Measurements from ENCODE around the gene NELFB.

NELFB gene

DNA sequence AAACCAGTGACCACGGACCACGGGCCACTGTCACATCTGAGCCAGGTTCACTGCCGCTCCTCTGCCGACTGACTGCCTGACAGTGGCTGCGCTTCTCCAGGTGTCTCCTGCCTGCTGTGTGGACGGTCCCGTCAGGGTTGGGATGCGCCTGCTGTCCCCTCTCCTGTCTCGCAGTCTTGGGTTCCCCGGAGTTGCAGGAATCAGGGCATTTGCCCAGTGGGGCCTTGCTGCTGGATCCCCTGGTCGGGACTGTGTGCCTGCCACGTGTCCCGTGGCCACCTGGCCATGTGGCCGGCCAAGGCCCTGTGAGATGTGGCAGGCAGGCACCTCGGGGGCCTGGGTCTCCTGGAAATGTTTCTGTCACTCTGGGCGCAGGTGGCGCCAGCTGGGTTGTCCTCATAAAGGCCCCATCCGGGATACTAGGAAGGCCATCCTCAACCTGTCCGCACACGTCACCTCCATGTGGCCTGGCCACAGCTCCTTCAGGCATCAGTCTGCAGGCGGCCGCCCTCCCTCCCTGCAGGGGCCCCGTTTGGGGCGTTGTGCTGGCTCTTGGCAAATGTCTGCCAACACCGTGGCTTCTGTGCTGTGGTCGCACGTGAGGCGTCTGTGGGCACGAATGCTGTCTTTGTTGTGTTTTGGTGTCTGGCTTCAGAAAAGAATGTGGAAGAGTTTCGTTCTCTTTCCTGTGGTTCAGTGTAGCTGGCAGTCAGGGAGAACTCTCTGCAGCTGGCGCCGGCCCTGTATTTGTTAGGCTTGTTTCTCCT is 16.0 kb downstream of the NELFB start:
- no peak for DNase-seq

DNA sequence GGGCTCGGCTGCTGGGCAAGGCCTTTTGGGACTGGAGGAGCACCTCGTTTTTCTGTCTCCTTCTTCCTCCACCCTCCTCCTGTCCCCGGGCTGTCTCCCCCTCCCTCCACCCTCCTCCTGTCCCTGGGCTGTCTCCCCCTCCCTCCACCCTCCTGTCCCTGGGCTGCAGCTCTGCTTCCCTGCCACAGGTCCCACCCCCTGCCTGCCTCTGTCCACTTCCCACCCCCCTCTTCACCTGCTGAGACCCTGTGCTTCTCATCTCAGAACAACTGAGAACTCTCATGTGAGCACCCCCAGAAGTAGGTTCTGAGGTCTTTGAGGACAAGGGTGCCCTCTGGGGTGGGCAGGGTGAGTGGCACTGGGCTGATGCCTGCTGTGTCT is 16.6 kb downstream of the NELFB start:
- DNase-seq = no peak

DNA sequence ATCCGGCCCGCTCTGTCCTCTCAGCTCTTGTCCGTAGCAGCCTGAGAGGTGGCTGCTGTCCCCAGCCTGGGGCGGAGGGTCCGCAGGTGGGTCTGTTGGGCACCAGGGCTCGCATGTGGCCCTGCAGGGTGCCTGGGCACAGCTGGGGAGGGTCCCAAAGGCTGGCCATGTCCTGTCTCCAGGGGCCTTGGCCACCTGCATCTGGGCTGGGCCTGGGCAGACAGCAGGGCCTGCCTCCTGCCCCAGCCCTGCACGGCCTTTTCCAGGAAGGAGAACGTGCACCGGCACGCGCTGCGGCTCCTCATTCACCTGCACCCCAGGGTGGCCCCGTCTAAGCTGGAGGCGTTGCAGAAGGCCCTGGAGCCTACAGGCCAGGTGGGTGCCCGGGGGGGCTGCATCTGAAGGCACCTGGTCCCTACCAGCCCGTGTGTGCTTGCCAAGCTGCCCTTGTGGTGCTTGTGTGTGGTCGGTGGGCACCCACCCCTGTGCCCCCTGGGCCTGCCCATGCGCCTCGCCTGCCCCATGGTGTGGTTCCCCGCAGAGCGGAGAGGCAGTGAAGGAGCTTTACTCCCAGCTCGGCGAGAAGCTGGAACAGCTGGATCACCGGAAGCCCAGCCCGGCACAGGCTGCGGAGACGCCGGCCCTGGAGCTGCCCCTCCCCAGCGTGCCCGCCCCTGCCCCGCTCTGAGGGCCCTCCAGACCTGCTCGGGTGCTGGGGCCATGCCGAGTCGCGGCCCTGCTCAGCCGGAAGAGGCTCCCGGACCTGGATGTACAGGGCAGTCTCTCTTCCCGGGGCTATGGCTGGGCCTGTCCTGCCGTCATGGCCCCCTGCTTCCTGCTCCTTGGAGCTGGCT is 17.3 kb downstream of the NELFB start:
- no peak for DNase-seq

DNA sequence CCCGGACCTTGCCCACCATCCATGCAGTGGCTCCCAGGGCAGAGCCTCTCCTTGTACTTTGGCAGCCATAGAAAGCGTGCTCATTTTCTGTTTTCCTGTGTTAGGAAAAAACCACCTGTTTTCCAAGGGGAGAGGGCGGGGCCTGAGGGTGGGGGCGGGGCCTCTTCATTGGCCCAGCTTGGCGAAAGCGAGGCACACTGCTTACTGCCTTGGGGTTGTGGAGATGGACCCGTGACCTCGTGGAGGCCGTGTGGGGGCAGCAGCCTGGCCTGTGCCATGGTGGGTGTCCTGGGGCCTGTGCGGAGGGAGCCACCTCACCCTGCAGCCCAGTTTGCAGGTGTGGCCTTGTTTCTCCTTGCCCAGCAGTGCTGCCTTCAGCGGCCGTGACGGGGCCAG is 18.0 kb downstream of the NELFB start:
- DNase-seq = no peak

DNA sequence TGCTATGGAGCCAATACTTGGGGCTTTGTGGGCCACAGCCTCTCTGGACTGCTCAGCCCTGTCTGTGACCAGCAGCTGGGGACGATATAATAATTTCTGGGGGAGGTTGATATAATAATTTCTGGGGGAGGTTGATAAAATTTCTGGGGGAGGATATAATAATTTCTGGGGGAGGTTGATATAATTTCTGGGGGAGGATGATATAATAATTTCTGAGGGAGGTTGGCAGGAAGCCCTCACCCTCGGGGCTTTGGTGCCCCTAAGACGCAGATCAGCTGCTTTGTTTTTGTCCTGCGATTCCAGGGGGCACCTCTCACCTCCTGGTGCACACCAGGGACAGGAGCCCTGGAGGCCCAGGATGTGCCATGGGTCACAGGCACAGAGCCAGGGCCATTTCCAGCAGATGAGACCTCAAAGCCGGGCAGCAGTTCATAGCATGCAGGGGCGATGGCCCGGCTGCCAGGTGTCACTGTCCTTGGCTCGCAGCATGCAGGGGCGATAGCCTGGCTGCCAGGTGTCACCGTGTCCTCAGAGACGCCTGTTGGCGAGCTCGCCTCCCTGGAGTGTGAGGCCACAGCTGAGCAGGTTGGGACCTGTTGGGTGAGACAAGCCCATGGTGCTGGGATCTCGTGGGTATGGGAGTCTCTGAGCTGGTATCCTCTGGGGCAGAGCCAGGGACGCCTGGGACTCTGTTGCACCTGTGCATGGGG is 18.6 kb downstream of the NELFB start:
- DNase-seq = no peak

DNA sequence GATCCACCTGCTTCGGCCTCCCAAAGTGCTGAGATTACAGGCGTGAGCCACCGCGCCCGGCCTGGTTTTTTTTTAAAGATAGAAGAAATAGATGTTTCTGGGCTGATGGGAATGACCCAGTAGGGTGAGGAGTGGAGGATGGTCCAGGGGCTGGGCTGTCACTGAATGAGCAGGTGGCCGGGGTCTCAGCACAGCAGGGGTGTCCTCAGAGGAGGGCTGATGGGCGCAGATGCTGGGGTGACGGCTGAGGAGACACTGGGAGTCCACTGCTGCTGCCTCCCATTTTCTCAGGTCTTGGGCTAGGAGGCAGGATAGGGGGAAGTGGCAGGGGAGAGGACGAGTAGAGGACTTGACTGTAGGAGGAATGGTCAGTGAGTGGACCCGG is 20.1 kb downstream of the NELFB start:
- no peak for DNase-seq

DNA sequence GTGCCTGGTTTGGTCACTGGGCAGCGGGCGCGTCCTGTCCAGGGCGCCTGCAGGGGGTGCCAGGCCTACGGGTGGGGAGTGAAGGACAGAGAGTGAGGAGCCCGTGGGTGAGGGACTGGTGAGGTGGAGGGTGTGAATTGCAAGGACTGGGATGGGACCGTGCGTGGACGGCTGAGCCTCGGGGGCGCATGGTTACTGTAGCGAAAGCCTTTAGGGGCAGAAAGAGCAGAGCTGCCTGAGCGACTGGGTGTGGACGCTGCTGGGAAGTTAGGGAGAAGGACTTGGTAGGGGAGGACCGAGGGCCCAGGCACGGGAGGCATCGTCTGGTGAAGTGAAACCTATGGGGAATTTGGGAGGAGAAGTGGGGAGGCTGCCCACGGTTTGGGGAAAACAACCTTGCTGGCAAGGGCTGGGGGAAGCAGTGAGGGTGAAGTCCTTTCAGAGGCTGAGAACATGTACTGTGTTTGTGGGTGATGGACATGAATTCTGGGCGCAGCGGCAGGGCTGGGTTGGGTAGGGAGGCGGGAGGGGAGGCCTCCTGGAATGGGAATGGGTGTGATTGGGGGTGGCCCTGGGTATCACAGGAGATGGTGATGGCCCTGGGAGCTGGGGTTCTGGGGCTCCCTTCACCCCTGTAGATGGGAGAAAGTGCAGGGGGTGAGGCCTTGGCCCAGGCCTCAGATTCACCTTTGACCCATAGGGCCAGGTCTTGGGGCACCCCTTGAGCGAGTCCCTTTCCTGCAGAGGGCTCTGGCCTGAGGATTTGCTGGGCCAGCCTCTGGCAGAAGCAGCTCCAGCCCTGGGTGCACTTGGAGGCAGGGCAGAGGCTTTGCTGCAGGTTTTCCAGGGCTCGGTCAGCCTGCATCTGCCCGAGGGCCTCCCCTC is 20.7 kb downstream of the NELFB start:
- no peak for DNase-seq

DNA sequence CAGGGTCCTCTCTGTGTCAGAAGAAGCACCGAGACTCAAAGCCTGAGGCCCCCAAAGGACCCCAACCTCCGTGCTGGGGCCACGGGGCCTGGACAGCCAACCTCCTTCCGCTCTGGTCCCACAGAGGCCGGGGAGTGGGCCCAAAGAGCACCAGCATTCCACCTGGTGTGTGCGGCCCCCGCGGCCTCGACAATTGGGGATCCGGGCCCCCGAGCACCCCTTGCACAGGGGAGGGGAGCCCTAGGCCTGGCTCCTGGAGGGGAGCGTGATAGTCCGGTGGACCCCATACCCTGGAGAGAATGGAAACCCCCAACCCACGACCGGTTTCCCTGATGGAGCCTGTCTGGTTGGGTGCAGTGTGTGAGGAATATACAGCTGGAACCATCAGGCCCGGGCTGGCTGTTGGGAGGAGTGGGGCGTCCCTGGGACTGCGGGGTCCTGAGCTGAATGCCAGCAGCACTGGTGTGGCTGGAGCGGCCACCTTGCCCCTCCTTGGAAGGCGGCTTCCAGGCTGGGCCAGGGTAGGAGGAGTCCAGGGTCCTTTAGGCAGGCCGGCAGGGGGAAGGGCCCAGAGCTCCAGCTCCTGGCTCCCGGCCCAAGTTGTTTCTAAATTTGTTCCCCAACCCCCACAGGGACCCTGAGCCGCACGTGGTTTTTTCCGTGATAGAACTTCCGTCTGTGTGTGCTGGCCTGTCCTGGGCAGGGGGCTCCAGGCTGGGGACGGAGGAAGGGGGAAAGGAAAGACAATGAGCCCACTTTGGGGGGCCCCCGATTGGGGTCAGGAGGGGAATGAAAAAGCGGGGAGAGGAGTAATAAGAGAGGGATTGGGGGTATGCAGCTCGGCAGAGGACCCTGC is 21.6 kb downstream of the NELFB start:
- DNase-seq = no peak

DNA sequence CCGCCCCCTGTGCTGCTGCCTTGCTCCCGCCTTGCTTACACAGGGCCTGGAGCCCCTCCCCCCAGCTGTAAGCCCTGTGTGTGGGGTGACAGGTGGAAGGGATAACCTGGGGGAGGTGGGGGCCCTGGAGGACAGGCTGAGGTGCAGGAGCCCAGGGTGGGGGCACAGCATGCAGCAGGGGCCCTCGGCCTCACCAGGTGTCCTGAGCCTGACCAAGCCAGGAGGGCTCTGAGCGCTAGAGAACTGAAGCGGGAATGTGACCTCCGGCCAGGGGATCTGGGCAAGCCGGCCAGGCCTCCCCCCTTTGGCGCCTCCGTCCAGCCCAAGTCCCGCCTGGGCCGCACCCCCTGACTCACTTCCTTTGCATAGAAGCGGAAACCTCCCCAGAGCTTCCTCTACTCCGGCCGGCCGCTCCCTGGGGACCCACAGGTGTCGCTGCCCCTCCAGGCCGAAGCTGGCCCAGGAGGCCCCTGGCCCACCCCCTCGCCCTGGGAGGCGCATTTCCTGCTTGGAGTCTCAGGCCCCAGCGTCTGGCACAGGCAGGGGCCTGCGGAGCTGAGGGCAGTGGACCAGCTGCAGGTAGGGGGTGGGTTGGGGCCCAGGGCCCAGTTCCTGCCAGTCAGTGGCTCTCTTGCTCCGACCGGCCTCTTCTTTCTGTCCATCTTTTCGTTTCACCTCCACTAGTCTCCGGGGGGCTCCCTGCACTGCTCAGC is 22.4 kb downstream of the NELFB start, which contains the start of gene TOR4A:
Gene TOR4A (plus strand): TSS at position 398 of the 713 bp plus-strand sequence. CDS start 964 bp downstream, outside the sequence.
- peak; percentile 31 for DNase-seq

DNA sequence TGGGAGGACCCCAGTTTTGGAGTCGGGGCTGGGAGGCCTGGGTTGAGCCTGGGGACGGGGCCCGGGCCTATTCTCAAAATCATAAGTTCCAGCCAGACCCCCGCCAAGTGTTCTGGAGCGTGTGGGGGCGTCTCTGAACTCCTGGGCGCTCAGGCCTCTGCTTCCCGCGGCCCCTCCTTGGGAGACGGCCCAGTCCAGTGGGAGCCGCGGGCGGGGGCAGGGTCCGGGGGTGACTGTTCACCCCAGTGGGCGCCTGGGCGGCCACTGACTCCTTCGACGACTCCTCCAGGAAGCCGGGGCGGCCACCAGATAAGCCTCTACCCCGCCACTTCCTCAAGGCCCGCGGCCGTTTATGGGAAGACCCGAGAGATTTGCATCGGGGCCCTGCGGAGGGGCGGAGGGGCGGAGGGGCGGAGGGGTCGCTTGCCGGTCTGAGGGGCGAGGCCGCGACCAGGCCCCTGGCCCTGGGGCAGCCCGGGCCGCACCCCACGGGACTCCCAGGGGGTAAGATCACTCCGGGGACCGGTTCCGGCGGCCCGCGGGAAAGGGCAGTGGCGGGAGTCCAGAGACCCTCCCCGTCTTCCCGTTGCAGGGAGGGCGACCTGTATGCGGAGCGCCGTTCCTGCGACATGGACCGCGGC is 23.1 kb downstream of the NELFB start:
- DNase-seq = no peak

DNA sequence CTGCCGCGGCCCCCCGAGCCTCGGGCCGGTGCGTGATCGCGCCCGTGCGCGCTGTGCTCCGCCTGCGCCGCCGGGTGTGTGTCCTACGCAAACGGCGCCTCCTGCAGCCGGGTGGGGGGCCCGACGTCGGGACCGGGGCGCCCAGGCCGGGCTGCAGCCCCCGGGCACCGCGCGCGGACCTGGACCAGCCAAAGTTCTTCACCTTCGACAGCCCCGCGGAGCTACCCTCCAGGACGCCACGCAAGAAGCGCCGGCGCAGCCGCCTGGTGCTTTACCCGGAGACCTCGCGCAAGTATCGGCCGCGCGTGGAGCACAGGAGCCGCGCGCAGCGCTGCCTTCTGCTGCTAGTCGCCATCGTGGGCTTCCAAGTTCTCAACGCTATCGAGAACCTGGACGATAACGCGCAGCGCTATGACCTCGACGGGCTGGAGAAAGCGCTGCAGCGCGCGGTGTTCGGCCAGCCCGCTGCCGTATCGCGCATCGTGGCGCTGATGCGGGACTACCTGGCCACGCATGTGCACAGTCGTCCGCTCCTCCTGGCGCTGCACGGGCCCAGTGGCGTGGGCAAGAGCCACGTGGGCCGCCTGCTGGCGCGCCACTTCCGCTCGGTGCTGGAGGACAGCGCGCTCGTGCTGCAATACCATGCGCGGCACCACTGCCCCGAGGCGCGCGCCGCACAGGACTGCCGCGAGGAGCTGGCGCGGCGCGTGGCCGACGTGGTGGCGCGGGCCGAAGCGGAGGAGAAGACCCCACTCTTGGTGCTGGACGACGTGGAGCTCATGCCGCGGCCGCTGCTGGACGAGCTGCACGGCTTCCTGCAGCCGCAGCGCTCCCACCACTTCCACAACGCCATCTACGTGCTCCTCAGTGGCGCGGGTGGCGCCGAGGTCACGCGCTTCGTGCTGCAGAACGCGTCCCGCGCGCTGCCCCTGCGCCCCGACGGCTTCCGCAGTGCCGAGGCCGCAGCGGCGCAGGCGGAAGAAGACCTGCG is 23.9 kb downstream of the NELFB start:
- DNase-seq = no peak

DNA sequence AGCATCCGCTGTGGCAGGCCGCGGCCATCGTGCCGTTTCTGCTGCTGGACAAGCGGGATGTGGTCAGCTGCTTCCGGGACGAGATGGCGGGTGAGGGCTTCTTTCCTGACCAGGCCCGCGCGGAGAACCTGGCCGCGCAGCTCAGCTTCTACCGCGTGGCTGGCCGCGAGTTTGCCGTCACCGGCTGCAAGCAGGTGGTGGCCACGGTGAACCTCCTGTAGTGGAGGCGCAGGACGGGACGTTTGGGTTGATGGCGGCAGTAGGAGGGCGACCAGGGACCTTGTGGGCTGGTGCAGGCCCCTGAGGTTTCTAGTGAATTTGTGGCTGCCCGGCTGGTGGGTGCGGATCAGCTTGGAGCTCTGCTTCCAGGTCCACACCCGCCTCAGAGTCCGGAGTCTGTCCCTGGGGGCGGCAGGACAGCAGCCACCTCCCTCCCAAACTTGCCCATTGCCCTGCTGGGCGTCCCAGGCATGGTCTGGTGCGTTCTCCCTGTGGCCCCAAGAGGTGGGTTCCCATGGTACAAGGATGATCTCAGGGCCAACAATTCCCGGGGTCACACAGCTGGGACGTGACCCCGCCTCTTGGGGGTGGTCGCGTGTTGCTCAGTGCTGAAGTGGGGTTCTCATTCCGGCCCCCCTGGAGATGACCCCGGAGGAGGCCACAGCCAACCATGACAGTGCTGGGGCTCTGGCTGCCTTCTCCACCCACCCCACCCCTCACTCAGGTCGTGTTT is 24.8 kb downstream of the NELFB start:
- DNase-seq = no peak

DNA sequence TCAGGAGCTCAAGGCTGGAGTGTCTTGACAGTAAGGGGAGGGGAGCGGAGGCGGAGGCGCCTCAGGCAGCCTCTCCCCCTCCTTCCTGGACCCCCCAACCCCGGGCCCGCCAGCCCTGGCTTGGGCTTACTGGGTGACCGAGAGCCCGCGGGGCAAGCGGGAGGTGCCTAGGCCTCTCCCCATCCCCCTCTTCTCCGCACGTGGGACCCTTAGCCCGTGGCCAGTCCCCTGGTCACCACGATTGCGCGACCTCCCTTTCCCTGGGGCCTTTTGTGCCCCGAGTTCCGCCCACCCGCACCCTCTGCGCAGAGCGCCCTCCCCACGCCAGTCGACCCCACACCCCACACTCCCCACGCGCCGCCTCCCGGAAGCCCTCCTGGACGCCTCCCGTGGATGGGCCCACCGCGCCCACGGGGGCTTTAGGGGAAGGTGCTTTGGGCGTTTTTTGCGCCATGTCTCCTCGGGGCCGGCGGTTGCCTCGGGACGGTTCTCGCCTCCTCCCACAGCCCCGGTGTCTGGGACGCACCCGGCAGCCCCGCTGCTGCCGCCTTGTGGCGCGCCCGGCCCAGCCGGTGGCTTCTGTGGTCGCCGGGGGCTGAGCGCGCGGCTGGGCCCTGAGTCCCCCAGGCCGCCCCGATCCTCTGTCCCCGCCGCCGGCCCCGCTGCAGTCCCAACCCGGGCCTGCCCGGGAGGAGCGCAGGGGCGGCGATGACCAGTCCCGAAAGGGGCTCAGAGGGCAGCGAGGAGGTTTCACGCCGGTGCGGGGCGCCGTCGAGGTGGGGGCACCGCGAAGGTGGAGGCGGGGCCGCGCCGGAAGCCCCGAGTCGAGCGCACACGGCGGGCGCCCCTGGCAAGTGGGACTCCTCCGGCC is 25.6 kb downstream of the NELFB start:
- DNase-seq = no peak

DNA sequence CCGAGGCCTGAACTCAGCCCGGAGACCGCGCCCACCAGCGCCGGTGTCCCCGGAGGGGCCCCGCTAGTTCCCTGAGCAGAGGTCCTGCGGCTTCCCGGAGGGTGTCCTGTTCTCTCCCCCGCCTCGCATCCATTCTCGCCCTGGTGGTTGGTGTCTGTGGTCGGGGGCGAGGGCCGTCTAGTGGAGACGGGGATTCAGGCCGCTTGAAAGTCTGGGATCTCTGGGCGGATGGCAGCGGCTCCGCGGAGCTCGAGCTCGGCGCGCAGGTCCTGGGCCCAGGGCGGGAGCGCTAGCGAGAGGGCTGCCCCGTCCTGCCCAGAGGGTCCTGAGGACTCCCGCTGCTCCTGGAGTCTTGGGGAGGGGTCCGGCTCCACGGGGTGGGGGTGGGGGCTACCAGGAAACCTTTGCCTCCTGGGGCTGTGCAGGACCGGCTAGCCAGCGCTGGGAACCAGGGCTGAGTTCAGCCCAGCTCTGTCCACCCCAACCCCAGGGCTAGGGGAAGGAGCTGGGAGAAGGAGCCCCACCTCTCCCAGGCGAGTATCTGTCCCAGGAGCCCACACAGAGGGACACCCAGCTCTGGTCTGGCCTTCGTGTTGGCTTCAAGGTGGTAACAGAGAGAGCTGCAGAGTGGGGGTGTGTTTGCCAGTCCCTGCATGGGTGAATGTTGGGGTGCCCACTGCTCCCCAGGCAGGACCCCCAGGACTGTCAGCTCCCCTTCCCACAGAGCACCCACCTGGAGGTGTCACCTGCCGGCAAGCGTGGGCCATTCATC is 26.4 kb downstream of the NELFB start:
- DNase-seq = no peak

DNA sequence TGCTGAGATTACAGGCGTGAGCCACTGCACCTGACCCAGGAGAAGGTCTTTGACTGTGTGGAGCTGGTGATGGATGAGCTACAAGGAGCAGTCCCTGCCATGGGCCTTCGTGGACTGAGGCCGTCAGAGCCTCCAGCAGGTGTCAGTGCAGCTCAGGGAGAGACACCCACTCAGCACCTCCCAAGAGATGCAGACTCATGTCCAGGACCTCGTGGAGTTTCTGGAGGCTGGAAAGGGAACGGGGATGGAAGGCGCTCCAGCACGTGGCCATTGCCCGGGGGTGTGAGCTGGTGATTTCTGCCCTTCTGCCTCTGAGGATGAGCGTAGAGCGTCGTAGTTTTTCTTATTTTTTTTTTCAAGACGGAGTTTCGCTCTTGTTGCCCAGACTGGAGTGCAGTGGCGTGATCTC is 31.9 kb downstream of the NELFB start:
- DNase-seq = no peak

DNA sequence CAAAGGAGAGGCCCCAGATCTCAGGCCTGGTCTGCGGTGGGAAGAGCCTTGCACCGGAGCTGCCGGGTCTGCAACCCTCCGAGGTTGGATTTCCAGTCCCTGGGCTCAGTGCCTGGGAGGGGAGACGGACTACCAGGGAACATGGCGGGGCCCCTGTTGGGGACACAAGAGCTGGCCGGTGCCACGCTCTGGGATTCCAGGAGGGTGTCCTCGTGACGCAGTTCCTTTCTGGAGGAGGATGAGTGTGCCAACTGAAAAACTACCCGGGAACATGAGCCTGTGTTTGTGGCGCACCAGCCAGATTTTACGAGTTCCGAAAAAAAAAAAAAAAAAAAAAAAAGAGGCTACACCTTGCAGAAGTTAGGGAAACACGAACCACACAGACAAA is 38.0 kb downstream of the NELFB start:
- DNase-seq = no peak
